GM19240 (cell line): ENCODE results near the gene SLC1A2.

Experiments
- DNase-seq: peaks from one replicate; pipeline ENCODE4 v3.0.0; 2011; ENCODE audit warnings: low spot score; ENCODE audit not compliant: insufficient read length

Gene SLC1A2

GRCh38 chr11:35274909-35275785 is 144.2 kb downstream of the SLC1A2 start:
- no peak for DNase-seq

- DNase-seq = peak; percentile 61
These were observed 146.9 kb downstream of the SLC1A2 start for GRCh38 chr11:35272391-35272902.

- no peak for DNase-seq
These were observed 148.3 kb downstream of the SLC1A2 start for GRCh38 chr11:35271031-35271430.

GRCh38 chr11:35270342-35270741 is 149.0 kb downstream of the SLC1A2 start:
- DNase-seq = no peak

GRCh38 chr11:35267504-35267903 is 151.9 kb downstream of the SLC1A2 start:
- no peak for DNase-seq

GRCh38 chr11:35265755-35266454 is 153.5 kb downstream of the SLC1A2 start:
- DNase-seq = no peak

DNA sequence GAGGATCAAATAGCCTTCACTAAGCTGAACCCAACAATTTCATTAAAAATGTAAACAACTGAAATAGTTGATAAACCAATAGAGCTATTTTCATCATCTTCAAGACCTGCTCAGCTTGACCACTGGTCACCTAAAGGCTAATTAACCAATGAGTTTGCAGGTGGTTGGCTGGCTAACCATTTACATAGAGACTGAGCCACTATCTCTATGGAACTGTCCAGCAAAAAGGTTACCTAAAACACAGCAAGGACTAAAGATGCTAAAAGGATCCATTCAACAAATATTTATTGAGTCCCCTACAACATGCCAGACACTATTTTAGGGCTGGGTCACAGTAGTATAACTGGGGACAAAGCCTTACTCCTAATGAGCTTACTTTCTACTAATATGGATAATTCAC is 156.6 kb downstream of the SLC1A2 start:
- no peak for DNase-seq

- no peak for DNase-seq
These were observed 157.3 kb downstream of the SLC1A2 start for GRCh38 chr11:35262056-35262455.

DNA sequence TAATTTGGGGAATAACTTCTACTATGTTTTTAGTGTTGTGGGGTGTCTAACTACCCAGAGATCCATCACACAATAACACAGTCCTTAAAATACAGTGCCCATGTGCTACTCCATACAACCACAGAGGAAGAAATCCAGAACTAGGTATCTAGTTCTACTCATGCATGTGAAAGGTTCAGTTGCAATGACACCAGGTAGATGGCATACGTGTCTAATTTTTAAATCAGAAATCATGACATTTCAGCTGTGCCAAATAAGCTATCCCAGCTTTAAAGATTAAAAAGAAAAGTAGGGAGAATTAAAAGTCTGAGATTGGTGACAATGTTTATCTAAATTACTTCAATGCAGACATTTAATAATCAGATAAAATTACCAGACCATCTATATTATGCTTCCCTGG is 158.2 kb downstream of the SLC1A2 start:
- DNase-seq = no peak

DNA sequence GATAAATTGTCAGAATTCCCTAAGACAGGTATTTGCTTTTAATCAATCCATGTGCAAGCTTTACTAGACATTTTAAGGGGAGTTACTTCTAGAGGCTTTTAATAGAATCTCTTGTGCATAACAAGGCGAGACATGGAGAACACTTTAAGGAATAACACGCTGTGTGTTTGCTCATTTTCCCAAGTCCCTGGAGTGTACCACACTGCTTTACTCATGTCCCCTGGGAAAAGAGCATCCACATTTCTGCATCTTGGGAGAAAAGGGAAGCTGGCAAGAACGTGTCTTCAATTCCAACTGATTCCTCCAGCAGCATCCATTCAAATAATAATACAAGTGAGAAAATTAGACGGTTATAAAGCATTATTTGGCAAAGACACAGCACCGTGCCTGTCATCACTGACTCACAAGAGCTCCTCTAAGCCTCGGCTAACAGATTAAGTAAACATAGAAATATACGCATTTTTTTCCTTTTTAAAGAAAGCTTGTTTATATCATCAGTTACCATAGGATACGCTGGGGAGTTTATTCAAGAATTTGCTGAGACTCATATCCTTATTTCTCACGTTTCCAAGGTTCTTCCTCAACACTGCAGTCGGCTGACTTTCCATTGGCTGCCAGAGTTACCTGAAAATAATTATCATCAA is 158.9 kb downstream of the SLC1A2 start:
- no peak for DNase-seq

DNA sequence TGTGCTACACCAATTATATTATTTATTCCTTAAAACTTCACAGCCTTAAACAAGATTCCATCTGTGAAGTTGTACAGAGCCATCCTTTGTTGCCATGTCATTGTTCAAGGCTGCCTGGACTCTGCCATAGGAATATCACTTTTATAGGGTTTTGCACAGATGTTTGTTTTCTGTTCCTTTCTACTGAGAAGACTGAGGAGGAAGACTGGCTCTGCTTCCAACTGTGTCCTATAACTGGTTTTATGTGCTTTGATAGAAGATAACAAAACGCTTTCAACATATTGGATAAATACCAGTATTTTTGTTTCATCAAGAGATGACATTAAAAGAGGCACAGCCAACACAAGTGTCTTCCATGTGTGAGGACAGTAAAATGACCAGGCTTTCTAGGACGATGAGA is 159.8 kb downstream of the SLC1A2 start:
- no peak for DNase-seq

DNA sequence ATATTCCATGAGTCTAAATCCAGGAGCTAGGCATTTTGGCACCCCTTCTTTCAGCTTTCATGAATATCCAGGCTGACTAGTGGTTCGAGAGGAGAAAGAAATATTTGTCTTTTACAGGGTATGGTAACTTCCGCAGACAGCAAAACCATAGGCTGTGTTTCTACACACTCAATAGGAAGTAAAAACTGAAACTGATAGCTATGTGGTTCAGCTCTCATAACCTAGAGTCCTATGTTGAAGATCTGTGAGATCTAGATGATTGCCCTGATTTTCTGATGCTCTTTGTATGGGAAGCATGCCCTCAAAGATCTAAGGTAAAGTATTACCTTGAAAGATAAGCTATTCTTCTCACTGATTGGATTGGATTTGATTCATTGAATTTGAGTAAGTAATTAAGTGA is 162.1 kb downstream of the SLC1A2 start:
- DNase-seq = peak; percentile 59

DNA sequence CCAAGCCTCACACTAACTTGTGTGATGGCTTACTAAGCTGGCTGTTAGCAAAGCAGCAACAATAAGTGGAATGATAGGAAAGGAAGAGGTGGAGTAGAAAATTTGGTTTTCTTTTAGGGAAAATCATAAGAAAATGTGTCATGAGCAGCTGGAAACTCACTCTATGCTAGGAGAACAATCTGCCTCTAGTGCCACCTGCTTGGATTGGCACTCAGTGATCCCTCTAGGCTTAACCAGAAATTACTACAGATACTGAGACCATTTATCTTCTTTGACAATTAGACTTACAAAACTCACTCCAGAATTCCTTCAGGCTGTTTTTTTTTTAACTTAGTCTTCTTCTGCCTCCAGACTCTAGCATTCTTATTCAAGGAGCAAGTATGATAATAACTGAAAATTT is 163.1 kb downstream of the SLC1A2 start:
- no peak for DNase-seq

- DNase-seq = no peak
These were observed 163.8 kb downstream of the SLC1A2 start for GRCh38 chr11:35255514-35255913.

DNA sequence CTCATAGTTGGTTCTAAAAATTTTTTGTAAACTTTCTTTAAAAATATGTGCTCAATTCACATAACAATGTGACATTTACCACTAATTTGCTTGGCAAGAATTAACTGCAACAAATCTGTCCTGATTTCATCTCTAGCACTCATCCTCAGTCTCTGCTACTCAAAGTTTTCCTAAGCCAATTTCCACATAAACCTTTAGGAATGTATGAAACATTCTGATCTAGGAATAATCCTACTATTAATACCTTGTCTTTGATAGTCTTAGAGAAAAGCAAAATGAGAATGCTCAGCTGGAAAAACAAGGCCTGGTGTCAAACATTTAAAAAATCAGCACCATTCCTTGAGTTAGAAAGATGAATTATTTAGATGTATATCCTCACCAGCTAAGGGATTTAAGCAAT is 166.1 kb downstream of the SLC1A2 start:
- DNase-seq = no peak

GRCh38 chr11:35250621-35251020 is 168.7 kb downstream of the SLC1A2 start:
- no peak for DNase-seq

DNA sequence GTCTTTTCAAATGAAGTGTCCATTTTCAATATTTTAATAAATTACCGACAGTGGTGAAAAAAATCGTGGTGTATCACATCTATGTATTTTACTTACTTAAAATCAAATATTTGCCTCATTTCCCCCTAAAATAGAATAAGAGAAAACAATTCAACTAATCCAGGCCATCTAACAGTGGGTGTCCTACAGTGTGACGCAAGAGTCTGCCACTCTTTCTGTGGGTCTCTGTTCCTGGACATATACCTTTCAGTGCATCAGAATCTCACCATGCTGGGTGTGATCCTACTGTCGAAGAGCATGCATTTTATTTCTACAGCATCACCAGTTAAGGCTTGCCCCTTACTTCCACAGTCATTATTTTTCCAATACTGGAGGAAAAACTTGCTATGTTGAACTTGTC is 169.2 kb downstream of the SLC1A2 start:
- no peak for DNase-seq

DNA sequence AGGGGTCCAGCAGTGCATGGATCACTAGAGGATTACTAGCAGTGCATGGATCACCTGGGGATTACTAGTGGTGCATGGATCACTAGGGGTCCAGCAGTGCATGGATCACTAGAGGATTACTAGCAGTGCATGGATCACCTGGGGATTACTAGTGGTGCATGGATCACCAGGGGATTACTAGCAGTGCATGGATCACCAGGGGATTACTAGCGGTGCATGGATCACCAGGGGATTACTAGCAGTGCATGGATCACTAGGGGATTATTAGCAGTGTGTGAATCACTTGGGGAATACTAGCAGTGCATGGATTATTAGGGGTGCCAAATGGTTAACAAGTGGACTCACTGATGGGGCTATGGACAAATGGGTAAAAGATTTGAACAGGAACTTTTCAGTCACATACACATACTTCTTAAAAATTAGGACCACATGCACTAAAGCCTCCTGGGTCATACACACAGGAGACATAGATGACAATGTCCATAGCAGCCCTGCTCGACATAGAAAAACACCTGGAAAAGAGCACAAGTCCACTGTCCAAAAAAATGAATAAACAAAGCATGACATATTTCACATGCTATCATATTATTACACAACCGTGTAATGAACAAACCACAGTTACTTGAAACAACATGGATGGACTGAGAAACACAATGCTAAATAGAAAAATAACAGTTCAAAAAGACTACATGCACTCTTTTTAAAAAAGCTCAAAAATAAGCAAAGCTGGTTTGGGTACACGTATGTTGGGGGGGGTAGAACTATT is 170.6 kb downstream of the SLC1A2 start:
- DNase-seq = no peak

GRCh38 chr11:35247863-35248262 is 171.5 kb downstream of the SLC1A2 start:
- DNase-seq = no peak

DNA sequence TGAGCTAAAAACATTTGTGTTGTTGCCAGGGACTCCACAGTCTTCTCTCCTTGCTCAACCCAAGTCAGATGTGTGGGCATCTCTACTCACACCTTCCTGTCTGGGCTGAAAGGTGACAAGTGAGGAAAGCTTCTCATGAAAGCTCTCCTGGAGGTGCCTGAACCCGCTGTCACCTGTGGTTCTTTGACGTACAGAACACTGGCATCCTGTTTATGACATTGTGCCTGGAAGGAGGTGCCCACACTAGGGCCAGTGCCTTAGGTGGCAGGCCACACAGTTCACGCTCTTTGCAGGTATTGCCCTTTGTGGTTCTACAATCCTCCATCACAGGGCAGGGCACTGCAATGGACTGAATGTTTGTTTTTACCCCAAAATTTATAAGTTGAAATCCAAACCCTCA is 171.9 kb downstream of the SLC1A2 start:
- no peak for DNase-seq

GRCh38 chr11:35246745-35247144 is 172.6 kb downstream of the SLC1A2 start:
- no peak for DNase-seq
